K562 (cell line): Measurements from ENCODE around the gene TRAF3. TPM values are rescaled to one million over a fixed set of nuclear protein-coding genes. Genes with fewer than 3 reads are reported as not detected.

Source experiments
- ATAC-seq: fragments of 200-7000 bp; cut with Tn5 transposase; 3 replicates; pipeline ENCODE4 v1.9.1; 2020; ENCODE audit warnings: moderate library complexity
- BruUV-seq: library from RNA; stranded (reverse); fragments of 400-500 nt; replicated peaks from 2 replicates; lab custom pipeline; 2021; lab: Mats Ljungman, UMichigan
- CTCF ChIA-PET: fragments of 300-600 bp; formaldehyde crosslinking; extraction: SDS; loops from one replicate; lab custom pipeline; 2021; ENCODE audit warnings: low intra/inter-chr PET ratio; lab: Yijun Ruan, JAX
- POLR2A ChIA-PET: fragments of 300-600, 350-650 bp; sonication (Branson Sonifier 250); formaldehyde crosslinking; extraction: SDS; loops from one replicate; lab custom pipeline; 2021; ENCODE audit warnings: antibody characterized with exemption, inconsistent platforms; lab: Yijun Ruan, JAX
- DNase-seq, 4 experiments: peaks; one replicate each; pipeline versions ENCODE4 v3.0.0 to v3.0.0-alpha.2; 2011 to 2018; ENCODE audit warnings: low spot score in 3 of 4, mixed read lengths in 3 of 4; ENCODE audit errors: extremely low read depth in 1 of 4
- FAIRE-seq: peaks from 2 replicates; lab custom pipeline; 2011; peaks lifted over from hg19 to GRCh38; lab: Jason Lieb, UNC
- H2AFZ ChIP-seq: 2 replicates; pipeline ENCODE4 v1.6.0; 2011; ENCODE audit warnings: low read depth, low read length, control low read depth, inconsistent platforms
- H3K27ac ChIP-seq: fragments of 200-600 bp; 3 replicates; pipeline ENCODE4 v1.8.0; 2011; ENCODE audit warnings: low read depth, mild to moderate bottlenecking, control low read depth, inconsistent platforms, low read length, moderate library complexity, mixed read lengths; ENCODE audit errors: extremely low read depth
- H3K27me3 ChIP-seq, 2 experiments: fragments of 300-600 bp in 1 of 2; 2 replicates in 1 of 2; 3 replicates in 1 of 2; pipeline versions ENCODE4 v1.6.0 to v1.8.0; 2011; ENCODE audit warnings: inconsistent platforms in 2 of 2, low read length in 2 of 2, mild to moderate bottlenecking in 1 of 2, mixed read lengths in 1 of 2, moderate library complexity in 1 of 2; ENCODE audit not compliant: control insufficient read depth in 2 of 2, insufficient read depth in 2 of 2
- H3K36me3 ChIP-seq: fragments of 300-600 bp; 3 replicates; pipeline ENCODE4 v1.8.0; 2011; ENCODE audit warnings: mild to moderate bottlenecking, low read length, inconsistent platforms; ENCODE audit not compliant: control insufficient read depth, insufficient read depth
- H3K4me1 ChIP-seq, 2 experiments: fragments of 200-600 bp in 1 of 2; replicated peaks in 1 of 2; 2 replicates in 1 of 2; 3 replicates in 1 of 2; pipeline versions ENCODE4 v1.5.1 to v1.8.0; 2011; ENCODE audit warnings: inconsistent platforms in 2 of 2, low read length in 2 of 2, mild to moderate bottlenecking in 1 of 2, mixed read lengths in 1 of 2, moderate library complexity in 1 of 2; ENCODE audit not compliant: control insufficient read depth in 2 of 2, insufficient read depth in 2 of 2
- H3K4me2 ChIP-seq: 2 replicates; pipeline ENCODE4 v1.6.1; 2011; ENCODE audit warnings: low read length, control low read depth, inconsistent platforms, mixed read lengths; ENCODE audit not compliant: insufficient read depth
- H3K4me3 ChIP-seq: fragments of 200-600 bp; sonication (generic), shearing (Covaris generic); 2 replicates; pipeline ENCODE4 v1.5.1; 2016; ENCODE audit warnings: control low read depth, inconsistent platforms
- H3K79me2 ChIP-seq: fragments of 200-600 bp; 3 replicates; pipeline ENCODE4 v1.8.0; 2011; ENCODE audit warnings: low read length, inconsistent platforms; ENCODE audit not compliant: control insufficient read depth, insufficient read depth
- H3K9ac ChIP-seq, 2 experiments: 2 replicates each; pipeline versions ENCODE4 v1.6.0 to v1.6.1; 2011; ENCODE audit warnings: low read depth in 2 of 2, low read length in 2 of 2, control low read depth in 1 of 2, inconsistent platforms in 1 of 2, mild to moderate bottlenecking in 1 of 2, mixed read lengths in 1 of 2; ENCODE audit not compliant: insufficient read depth in 1 of 2
- H3K9me1 ChIP-seq: one replicate; pipeline ENCODE4 v1.6.0; 2011; ENCODE audit warnings: inconsistent platforms, mild to moderate bottlenecking, low read length, moderate library complexity; ENCODE audit not compliant: control insufficient read depth, insufficient read depth
- H3K9me3 ChIP-seq: replicated peaks from 2 replicates; pipeline ENCODE4 v1.5.1; 2011; ENCODE audit warnings: low read depth, low read length, inconsistent platforms; ENCODE audit not compliant: control insufficient read depth, insufficient read depth
- H4K20me1 ChIP-seq: replicated peaks from 2 replicates; pipeline ENCODE4 v1.6.1; 2011; ENCODE audit warnings: low read length, inconsistent platforms, mixed read lengths; ENCODE audit not compliant: control insufficient read depth, insufficient read depth
- AFF1 ChIP-seq, 2 experiments: fragments of 450-650 bp; IDR thresholded peaks; 2 replicates each; pipeline ENCODE4 v1.6.1; 2018; ENCODE audit warnings: mild to moderate bottlenecking in 2 of 2, low read depth in 1 of 2; ENCODE audit not compliant: partially characterized antibody in 2 of 2
- ARHGAP35 ChIP-seq: fragments of 450-650 bp; IDR thresholded peaks from 2 replicates; pipeline ENCODE4 v1.6.1; 2018; ENCODE audit not compliant: partially characterized antibody
- BRF1 ChIP-seq: IDR thresholded peaks from 3 replicates; pipeline ENCODE4 v1.6.1; 2011; ENCODE audit warnings: borderline replicate concordance, mild to moderate bottlenecking; ENCODE audit not compliant: insufficient read length; ENCODE audit errors: extremely low read depth
- FOXA3 ChIP-seq, 2 experiments: fragments of 450-650 bp in 1 of 2; sonication (generic) in 1 of 2; formaldehyde crosslinking; IDR thresholded peaks in 1 of 2; conservative IDR thresholded peaks in 1 of 2; 2 replicates each; pipeline versions ENCODE4 v1.4.0 to v1.8.0; 2020 to 2022; ENCODE audit warnings: mild to moderate bottlenecking in 2 of 2, missing genetic modification reagents in 1 of 2
- FUS ChIP-seq: fragments of 200-400 bp; formaldehyde crosslinking; optimal IDR thresholded peaks from 2 replicates; pipeline ENCODE3; 2017; ENCODE audit warnings: low read depth, low read length
- GATA2 ChIP-seq: sonication (generic); formaldehyde crosslinking; IDR thresholded peaks from 2 replicates; pipeline ENCODE4 v1.4.0; 2020; ENCODE audit warnings: mild to moderate bottlenecking, missing genetic modification reagents
- HDAC3 ChIP-seq: fragments of 450-650 bp; IDR thresholded peaks from 2 replicates; pipeline ENCODE4 v1.6.1; 2018; ENCODE audit warnings: borderline replicate concordance, mild to moderate bottlenecking, moderate library complexity; ENCODE audit not compliant: partially characterized antibody
- NCOR1 ChIP-seq: fragments of 450-650 bp; IDR thresholded peaks from 2 replicates; pipeline ENCODE4 v1.6.1; 2016; ENCODE audit warnings: mild to moderate bottlenecking, moderate library complexity
- STAT6 ChIP-seq: sonication (generic); formaldehyde crosslinking; IDR thresholded peaks from 2 replicates; pipeline ENCODE4 v1.8.1; 2023; ENCODE audit warnings: mild to moderate bottlenecking, missing genetic modification reagents
- THRAP3 ChIP-seq: fragments of 450-650 bp; IDR thresholded peaks from 2 replicates; pipeline ENCODE4 v1.6.1; 2016; ENCODE audit warnings: mild to moderate bottlenecking, inconsistent platforms, borderline replicate concordance
- ZNF79 ChIP-seq: fragments of 250-450 bp; sonication (Bioruptor Pico); IDR thresholded peaks from 2 replicates; pipeline ENCODE4 v1.4.0; 2020; ENCODE audit warnings: low read depth, mild to moderate bottlenecking, moderate library complexity
- ZZZ3 ChIP-seq: fragments of 450-650 bp; IDR thresholded peaks from 2 replicates; pipeline ENCODE4 v1.6.1; 2016; ENCODE audit warnings: antibody characterized with exemption, mild to moderate bottlenecking, moderate library complexity
- WGBS: fragments of 100-300 bp; shearing (Covaris generic); methylation state at CpG from one replicate; pipeline ENCODE4 v1.1.6; 2016; ENCODE audit warnings: low coverage, mixed read lengths; ENCODE audit not compliant: insufficient coverage; ENCODE audit errors: missing lambda C conversion rate; 5-methylcytosine and 5-hydroxymethylcytosine counted together
- in situ Hi-C: fragments of 300-500 bp; cut with MboI; formaldehyde crosslinking; loops from 4 replicates; pipeline ENCODE4 v1.15.0; 2018; ENCODE audit warnings: inconsistent platforms, mixed read lengths
- intact Hi-C: fragments of 100-400 bp; cut with micrococcal nuclease; formaldehyde crosslinking; loops from 2 replicates; pipeline ENCODE4 v1.14.2; 2022
- polyA plus RNA-seq, 8 experiments: library from polyadenylated mRNA; depleted of rRNA in 4 of 8; stranded (reverse) in 5 of 8; unstranded in 3 of 8; fragments of >200 nt; fragmentation: Nextera tagmentation in 2 of 8; fragmentation: Illumina TruSeq in 1 of 8; extraction: Ambion mirVana in 2 of 8; extraction: Trizol in 1 of 8; gene quantifications; 2 replicates each; pipeline versions ENCODE4 v1.2.1 to v1.2.3, GENCODE V29; 2011 to 2014; ENCODE audit warnings: inconsistent platforms in 1 of 8, missing spikeins in 1 of 8
- total RNA-seq, 7 experiments: library from RNA; depleted of rRNA in 6 of 7; stranded (reverse); fragments of >200 nt in 6 of 7; fragmentation: Illumina TruSeq in 2 of 7; extraction: Trizol in 2 of 7; gene quantifications; 2 replicates each; pipeline versions ENCODE4 v1.2.1 to v1.2.3, GENCODE V29; 2011 to 2021; ENCODE audit warnings: low replicate concordance in 1 of 7
- TF ChIP-seq, protein P1 (sequence below): fragments of 450-650 bp; formaldehyde crosslinking; IDR thresholded peaks from 2 replicates; pipeline ENCODE4 v1.4.0; 2020; ENCODE audit warnings: mild to moderate bottlenecking, moderate library complexity
- TF ChIP-seq, protein P2 (sequence below): fragments of 250-450 bp; sonication (Bioruptor Pico); IDR thresholded peaks from 2 replicates; pipeline ENCODE4 v1.5.0; 2021

The TRAF3 gene
- total and polyA plus RNA-seq, 9 of the 15 experiments (the other 6 are each of a cell fraction or from before 2014, with no cell fraction given), result 0.52 to 21.3 (median 9.9) TPM

DNA sequence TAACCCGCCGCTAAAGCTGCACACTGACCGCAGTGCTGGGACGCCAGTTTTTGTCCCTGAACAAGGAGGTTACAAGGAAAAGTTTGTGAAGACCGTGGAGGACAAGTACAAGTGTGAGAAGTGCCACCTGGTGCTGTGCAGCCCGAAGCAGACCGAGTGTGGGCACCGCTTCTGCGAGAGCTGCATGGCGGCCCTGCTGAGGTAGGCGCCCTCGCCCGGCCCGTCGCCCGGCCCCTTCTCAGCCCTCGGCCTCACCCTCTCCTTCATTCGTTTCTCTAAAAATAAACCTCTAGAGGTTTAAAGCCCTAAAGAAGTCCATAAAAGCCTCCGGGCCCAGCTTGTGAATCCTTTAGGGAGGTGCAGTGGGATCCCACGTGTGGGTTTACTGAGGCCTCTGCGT lies 93.0 kb downstream of the TRAF3 start:
- ATAC-seq (no peak), FAIRE-seq (no peak), DNase-seq (no peak)
- no peak overlapping the region for H3K4me3 ChIP-seq
- H3K9ac ChIP-seq, result no peak overlapping the region
- no peaks in the 10 kb centered on the region for H3K79me2 ChIP-seq
- H3K27me3 ChIP-seq, result no peaks in the 10 kb centered on the region
- H3K4me2 ChIP-seq, result no peak overlapping the region
- H4K20me1 ChIP-seq, result no peaks in the 10 kb centered on the region
- peaks cover 0 to 3% of the 10 kb centered on the region in 2 experiments; a peak in 2 of 5 replicates for H3K4me1 ChIP-seq
- in situ Hi-C loops, result no loop called here
- 89% methylated on average over 9 of the region's 21 CpGs for WGBS
- ChIA-PET POLR2A (no interaction called here), CTCF (no interaction called here)
- BruUV-seq, result no TSS peak
- intact Hi-C loops, result no loop called here
- no peaks in the 10 kb centered on the region for H3K9me1 ChIP-seq
- H3K27ac ChIP-seq, result no peak overlapping the region
- no peaks in the 10 kb centered on the region for H3K9me3 ChIP-seq
- peaks cover 24% of the 10 kb centered on the region; the same call in 2 of the 3 replicates for H3K36me3 ChIP-seq
- H2AFZ ChIP-seq, result no peak overlapping the region
- TF ChIP-seq ARHGAP35 (no peak), ZZZ3 (no peak), ZNF79 (CRISPR knock-in tag) (no peak), THRAP3 (no peak), STAT6 (CRISPR knock-in tag) (no peak), GATA2 (CRISPR knock-in tag) (no peak), FOXA3 (CRISPR knock-in tag; conservative IDR thresholded peaks at IDR 0.05 in 1 of 2, IDR thresholded peaks at IDR 0.05 in 1 of 2) (no peak), FUS (no peak), BRF1 (no peak), AFF1 (IDR thresholded peaks at IDR 0.05; ENCODE audit: low read depth in 1 of 2, partially characterized antibody in 2 of 2) (no peak), NCOR1 (no peak), HDAC3 (no peak)
- TF ChIP-seq, protein P1, sequence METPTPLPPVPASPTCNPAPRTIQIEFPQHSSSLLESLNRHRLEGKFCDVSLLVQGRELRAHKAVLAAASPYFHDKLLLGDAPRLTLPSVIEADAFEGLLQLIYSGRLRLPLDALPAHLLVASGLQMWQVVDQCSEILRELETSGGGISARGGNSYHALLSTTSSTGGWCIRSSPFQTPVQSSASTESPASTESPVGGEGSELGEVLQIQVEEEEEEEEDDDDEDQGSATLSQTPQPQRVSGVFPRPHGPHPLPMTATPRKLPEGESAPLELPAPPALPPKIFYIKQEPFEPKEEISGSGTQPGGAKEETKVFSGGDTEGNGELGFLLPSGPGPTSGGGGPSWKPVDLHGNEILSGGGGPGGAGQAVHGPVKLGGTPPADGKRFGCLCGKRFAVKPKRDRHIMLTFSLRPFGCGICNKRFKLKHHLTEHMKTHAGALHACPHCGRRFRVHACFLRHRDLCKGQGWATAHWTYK (CRISPR knock-in tag), result no peak
- TF ChIP-seq, protein P2, sequence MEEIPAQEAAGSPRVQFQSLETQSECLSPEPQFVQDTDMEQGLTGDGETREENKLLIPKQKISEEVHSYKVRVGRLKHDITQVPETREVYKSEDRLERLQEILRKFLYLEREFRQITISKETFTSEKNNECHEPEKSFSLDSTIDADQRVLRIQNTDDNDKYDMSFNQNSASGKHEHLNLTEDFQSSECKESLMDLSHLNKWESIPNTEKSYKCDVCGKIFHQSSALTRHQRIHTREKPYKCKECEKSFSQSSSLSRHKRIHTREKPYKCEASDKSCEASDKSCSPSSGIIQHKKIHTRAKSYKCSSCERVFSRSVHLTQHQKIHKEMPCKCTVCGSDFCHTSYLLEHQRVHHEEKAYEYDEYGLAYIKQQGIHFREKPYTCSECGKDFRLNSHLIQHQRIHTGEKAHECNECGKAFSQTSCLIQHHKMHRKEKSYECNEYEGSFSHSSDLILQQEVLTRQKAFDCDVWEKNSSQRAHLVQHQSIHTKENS (CRISPR knock-in tag), result no peak
